Measurements from ENCODE around the gene AGPAT3.
A peak's percentile ranks its signal among the peaks of the same experiment; 100 is the strongest.

AGPAT3 gene

DNA sequence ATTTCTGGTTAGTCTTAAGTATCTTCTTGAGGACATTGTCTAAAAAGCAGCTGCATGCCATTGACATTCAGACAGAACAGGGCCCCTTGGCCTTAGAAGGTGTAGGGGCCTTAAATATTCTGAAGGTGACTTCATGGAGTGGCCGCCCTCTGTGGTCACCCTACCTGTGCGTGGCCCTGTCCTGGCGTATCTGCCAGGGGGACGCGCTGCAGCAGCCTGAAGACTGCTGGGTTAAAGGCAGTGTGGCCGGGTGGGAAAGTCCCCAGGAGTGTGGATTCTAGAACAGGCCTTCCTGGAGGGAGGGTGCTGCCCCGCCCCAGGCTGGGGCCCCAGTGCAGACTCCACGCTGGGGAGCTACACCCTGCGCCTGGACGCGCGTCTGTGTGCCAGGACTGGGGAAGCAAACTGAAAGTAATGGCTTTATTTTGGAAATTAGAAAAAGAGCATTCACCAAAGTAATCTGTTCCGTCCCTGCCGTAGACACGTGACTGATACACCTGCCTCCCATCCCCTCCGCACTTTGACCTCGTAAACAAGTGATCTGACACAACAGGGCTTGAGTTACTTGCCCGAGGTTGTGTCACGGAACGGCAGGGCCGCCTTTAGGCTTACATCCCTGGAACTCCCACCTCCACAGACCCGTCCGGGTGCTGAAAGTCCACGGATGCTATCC is 1.8 kb downstream of the AGPAT3 start:
- H3K27ac ChIP-seq: peak overlapping the region; percentile 99
- TF ChIP-seq CTCF (conservative IDR thresholded peaks at IDR 0.05): no peak

GRCh38 chr21:43867332-43867703 is 2.3 kb downstream of the AGPAT3 start:
- peak overlapping the region; percentile 99 for H3K27ac ChIP-seq
- TF ChIP-seq CTCF (conservative IDR thresholded peaks at IDR 0.05): no peak

DNA sequence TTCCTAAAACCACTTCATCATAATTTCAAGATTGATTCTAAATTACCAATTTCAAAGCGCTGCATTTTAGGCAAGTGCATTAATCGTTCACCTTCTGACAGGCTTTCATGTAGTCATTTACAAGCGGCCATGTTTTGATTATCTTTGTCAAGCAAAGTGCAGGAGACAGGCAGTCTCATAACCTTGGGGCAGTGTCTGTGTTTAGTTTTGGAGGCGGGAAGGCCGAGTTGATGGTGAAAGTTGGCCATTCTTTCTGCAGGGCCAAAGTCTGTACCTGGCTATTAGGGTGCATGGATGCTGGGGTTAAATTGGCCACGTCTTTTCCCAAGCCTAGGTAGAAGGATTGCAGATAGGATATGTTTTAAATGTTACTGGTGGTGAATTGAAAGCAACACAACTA is 2.9 kb downstream of the AGPAT3 start:
- peak overlapping the region; percentile 99 for H3K27ac ChIP-seq
- TF ChIP-seq CTCF (conservative IDR thresholded peaks at IDR 0.05): no peak

DNA sequence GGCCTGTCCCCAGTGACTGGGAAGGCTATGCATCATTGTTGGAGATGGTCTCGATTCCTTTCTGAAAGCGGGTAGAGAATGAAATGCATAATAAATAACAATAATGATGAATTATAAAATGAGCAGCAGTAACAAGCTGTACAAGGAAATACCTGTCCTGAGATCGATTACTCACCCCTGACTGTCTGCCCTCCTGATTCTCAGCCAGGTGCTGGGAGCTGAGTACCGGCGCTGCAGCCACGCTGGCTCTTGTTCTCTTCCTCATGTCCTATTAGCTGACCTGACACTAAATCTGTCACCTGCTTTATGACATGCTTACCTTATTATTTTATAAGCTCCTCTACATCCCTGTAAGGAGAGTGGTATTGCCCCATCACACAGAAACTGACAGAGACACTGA is 3.4 kb downstream of the AGPAT3 start:
- H3K27ac ChIP-seq: peak overlapping the region; percentile 99
- no peak for TF ChIP-seq CTCF (conservative IDR thresholded peaks at IDR 0.05)

GRCh38 chr21:43869486-43870325 is 4.7 kb downstream of the AGPAT3 start:
- TF ChIP-seq CTCF (conservative IDR thresholded peaks at IDR 0.05): no peak
- H3K27ac ChIP-seq: peak overlapping the region; percentile 99; the same call in 1 of the 2 replicates

DNA sequence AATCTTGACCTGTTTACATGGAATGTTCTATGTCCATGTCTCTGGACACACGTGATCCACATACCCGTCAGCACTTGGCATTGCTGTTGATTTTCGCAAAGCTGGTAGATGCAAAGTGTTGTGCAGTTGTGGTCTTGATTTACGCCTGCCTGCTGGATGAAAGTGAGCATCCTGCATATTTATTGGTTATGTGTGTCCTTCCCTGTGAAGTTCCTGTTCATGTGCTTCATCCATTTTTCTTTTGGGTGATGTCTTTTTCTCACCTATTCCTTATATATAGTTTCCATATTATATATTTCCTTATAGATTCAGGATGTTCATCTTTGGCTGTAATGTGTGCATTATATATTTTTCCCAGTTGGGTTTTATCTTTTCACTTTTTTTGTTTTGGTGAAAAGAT is 6.5 kb downstream of the AGPAT3 start:
- no peak for TF ChIP-seq CTCF (conservative IDR thresholded peaks at IDR 0.05)
- H3K27ac ChIP-seq: no peak overlapping the region

DNA sequence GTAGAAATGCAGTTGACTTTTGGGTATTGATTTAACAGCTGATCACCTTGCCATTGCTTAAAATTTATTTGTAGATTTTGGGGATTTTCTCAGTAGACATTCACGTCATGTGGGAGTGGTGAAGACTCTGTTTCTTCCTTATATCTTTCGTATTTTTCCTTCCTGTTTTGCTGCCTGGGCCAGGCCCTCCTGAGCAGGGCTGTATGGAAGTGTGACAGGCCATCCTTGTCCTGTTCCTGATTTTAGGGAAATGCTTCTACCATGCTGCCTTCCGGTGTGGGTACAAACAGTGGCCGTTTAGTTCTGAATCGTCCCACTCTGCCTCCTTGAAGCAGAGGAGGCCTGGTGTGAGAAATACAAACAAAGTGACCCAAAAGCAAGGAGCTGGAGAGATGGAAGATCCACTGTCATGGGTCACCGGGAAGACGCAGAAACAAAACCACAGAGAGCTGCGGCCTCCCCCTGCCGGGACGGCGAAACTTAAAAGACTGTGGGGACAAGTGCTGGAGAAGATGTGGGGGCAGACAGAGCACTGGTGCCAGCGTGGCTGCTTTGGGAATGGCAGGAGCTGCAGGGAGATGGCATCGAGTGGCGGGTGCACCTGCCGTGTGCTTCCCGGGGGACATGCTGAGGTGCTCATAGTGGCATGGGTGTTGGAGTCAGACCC is 7.6 kb downstream of the AGPAT3 start:
- TF ChIP-seq CTCF (conservative IDR thresholded peaks at IDR 0.05): no peak

More for the DNA sequence above, 7.6 kb downstream of the AGPAT3 start:
- H3K27ac ChIP-seq: no peak overlapping the region
